ENCODE results near the gene HOXB2.

Gene HOXB2

GRCh38 chr17:48545022-48545375 is at the start of gene HOXB2:
HOXB2 (minus strand) TSS chr17:48545109; CDS start chr17:48544911, 198 bp downstream.
- DNase-seq (ENCODE audit: low read depth in 2 of 2): no peak

- DNase-seq (ENCODE audit: low read depth in 2 of 2): peak; percentile 75 to 80
Observed at GRCh38 chr17:48593840-48594537, 49.1 kb upstream of the HOXB2 start.

GRCh38 chr17:48593126-48593829 is 48.4 kb upstream of the HOXB2 start, which contains the start of gene HOXB5:
HOXB5 (minus strand) TSS chr17:48593779; CDS start chr17:48593682, 97 bp downstream.
- no peak for DNase-seq (ENCODE audit: low read depth in 2 of 2)

- DNase-seq (ENCODE audit: low read depth in 2 of 2): no peak
Observed at GRCh38 chr17:48592577-48592976, 47.7 kb upstream of the HOXB2 start.

- DNase-seq (ENCODE audit: low read depth in 2 of 2): no peak
Observed at GRCh38 chr17:48592057-48592514, 47.2 kb upstream of the HOXB2 start.

GRCh38 chr17:48591255-48592056 is 46.5 kb upstream of the HOXB2 start:
- no peak for DNase-seq (ENCODE audit: low read depth in 2 of 2)

GRCh38 chr17:48590607-48591161 is 45.8 kb upstream of the HOXB2 start:
- no peak for DNase-seq (ENCODE audit: low read depth in 2 of 2)

GRCh38 chr17:48589831-48590606 is 45.1 kb upstream of the HOXB2 start, which contains the start of gene HOXB3:
HOXB3 (minus strand) TSS chr17:48590241; CDS start chr17:48552474, 37,767 bp downstream.
- no peak for DNase-seq (ENCODE audit: low read depth in 2 of 2)

GRCh38 chr17:48589060-48589830 is 44.3 kb upstream of the HOXB2 start:
- DNase-seq (ENCODE audit: low read depth in 2 of 2): no peak

- no peak for DNase-seq (ENCODE audit: low read depth in 2 of 2)
Observed at GRCh38 chr17:48588528-48588927, 43.6 kb upstream of the HOXB2 start.

- DNase-seq (ENCODE audit: low read depth in 2 of 2): no peak
Observed at GRCh38 chr17:48588074-48588415, 43.1 kb upstream of the HOXB2 start.

- no peak for DNase-seq (ENCODE audit: low read depth in 2 of 2)
Observed at GRCh38 chr17:48587276-48588073, 42.6 kb upstream of the HOXB2 start.

- peak in 1 of 2 donors; percentile 29 for DNase-seq (ENCODE audit: low read depth in 2 of 2)
Observed at GRCh38 chr17:48586355-48587258, 41.7 kb upstream of the HOXB2 start.

- DNase-seq (ENCODE audit: low read depth in 2 of 2): no peak
Observed at GRCh38 chr17:48584223-48584741, 39.4 kb upstream of the HOXB2 start.

- DNase-seq (ENCODE audit: low read depth in 2 of 2): no peak
Observed at GRCh38 chr17:48583708-48584222, 38.9 kb upstream of the HOXB2 start.

- DNase-seq (ENCODE audit: low read depth in 2 of 2): no peak
Observed at GRCh38 chr17:48582750-48583069, 37.8 kb upstream of the HOXB2 start.

GRCh38 chr17:48579760-48580554 is 35.0 kb upstream of the HOXB2 start:
- DNase-seq (ENCODE audit: low read depth in 2 of 2): no peak

- no peak for DNase-seq (ENCODE audit: low read depth in 2 of 2)
Observed at GRCh38 chr17:48579471-48579759, 34.5 kb upstream of the HOXB2 start.

Data from stimulated activated CD4-positive, alpha-beta T cell treated with anti-CD3 and anti-CD28 coated beads, Interleukin-1b, Interleukin-23, amount 100 ng/mL, for 4 hours (primary cell).